NCI-H446 treated with DMSO at 0.1 percent for 48 hours (cell line): ENCODE results near the gene IFRD2.

Source experiments
- DNase-seq: peaks from one replicate; lab custom pipeline; 2025; lab: John Stamatoyannopoulos, UW

Gene IFRD2

GRCh38 chr3:50302095-50303012 is 10.1 kb upstream of the IFRD2 start:
- DNase-seq: no peak

- no peak for DNase-seq
Observed at GRCh38 chr3:50300681-50301254, 8.5 kb upstream of the IFRD2 start.

DNA sequence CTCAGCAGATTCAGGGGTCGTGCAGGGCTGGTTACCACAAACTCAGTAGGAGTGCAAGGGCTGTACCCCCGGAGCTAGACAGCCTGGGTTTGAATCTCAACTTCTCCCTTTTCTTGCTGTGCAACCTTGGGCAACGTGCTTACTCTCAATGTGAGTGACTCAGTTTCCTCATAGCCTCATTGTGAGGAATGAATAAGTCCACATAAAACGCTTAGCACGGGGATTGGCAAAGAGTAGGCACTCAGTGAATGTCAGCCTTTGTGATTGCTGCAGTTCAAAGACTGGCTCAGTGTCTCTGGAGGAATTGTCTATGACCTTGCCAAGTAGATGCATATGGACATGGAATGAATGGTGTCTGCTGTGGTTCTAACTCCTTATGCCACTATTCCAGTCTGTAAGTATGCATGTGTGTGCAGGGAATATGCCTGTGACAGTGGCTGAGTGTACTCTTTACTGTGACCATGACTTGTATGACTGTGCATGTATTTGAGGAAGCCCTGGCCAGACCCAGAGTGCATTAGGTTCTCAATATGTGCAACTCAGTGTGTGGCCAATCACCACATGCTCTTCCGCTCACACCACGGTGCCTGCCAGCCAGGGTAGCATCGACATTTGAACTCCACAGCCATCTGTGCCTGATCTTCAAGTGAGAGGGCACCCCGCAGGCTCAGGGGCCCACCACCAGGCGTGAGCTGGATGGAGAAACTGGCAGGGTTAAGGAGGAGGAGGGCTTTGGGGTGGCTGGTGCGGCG is 7.9 kb upstream of the IFRD2 start:
- peak; percentile 18 for DNase-seq

GRCh38 chr3:50299638-50299928 is 7.4 kb upstream of the IFRD2 start:
- no peak for DNase-seq

DNA sequence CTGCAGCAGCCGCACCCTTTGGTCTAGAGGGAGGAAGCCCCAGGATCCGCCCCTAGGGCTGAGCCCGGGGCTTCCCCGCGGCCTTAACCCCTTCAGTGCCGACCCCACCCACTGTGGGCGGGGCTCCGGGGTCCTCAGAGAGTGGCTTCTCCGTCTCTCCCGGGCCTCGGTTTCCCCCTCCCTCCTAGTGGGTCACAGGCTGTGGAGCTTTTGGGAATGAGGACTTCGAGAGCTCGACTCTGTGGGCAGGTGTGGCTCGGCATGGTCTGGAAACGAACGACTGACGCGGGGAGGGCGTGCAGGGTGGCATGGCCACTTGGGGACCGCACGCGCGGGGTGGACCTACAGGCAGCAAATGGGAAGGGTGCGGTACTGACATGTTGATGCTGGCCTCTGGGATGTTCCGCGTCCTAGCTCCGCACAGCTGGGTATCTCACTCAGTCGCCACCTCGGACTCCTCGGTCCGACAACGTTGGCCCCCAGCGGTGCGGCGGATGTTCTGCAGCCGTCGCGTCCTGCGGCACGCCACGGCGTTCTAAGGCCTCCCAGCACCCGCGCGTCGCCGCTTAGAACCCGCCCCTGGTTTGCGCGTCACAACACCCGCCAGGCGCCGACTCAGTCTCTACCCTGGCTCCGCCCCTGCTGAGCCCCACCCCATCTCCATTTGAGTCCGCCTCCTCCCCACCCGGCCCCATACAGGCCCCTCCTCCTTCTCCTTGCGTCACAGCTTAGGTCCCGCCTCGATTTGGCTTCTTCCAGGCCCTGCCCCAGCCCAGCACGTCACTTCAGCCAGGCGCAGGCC is 6.8 kb upstream of the IFRD2 start, which contains the start of the genes HYAL3 and NAA80:
TSS of gene HYAL3 (minus strand) at position 570 of the 802 bp plus-strand sequence. CDS start 3,803 bp downstream, outside the sequence.
TSS of gene NAA80 (minus strand) at position 570 of the 802 bp plus-strand sequence. CDS start 1,942 bp downstream, outside the sequence.
- DNase-seq: peak; percentile 96

DNA sequence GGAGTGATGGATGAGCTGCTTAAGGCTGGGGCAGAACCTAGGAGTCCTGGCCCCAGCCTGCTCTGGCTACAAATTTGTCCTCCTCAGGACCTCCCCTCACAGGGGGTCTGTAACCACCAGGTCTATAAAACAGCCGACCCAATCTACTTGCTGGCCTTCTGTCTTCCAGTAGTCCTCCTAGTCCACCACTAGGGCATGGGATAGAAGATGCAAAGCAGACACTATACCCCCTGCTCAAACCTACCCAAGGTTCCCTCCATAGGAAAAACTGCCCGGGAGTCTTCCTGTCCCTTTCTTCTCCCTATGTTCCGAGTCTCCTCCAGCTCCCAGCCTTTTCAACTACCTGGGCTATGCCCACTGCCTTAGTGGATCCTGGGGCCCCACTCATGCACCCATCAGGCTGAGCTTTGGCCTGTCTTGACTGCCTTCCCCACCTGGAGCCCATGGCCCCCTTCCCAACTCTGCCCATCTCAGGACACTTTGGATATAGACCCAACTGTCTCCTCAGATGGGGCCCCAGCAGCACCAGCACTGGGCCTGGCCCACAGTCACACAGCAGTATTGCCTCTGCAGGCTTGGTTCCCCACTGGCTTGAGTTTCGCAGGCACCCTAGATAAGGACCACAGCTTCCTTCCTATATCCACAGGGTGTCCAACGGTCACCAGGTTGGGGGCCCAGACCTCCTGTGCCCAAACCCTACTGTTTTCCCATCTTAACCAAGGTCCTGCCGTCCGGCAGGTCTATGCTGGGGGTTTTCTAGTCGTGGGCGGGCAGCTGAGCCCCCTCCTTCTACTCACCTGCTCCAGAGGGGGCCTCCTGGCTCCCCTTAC is 5.9 kb upstream of the IFRD2 start:
- no peak for DNase-seq

- no peak for DNase-seq
Observed at GRCh38 chr3:50297384-50297775, 5.2 kb upstream of the IFRD2 start.

DNA sequence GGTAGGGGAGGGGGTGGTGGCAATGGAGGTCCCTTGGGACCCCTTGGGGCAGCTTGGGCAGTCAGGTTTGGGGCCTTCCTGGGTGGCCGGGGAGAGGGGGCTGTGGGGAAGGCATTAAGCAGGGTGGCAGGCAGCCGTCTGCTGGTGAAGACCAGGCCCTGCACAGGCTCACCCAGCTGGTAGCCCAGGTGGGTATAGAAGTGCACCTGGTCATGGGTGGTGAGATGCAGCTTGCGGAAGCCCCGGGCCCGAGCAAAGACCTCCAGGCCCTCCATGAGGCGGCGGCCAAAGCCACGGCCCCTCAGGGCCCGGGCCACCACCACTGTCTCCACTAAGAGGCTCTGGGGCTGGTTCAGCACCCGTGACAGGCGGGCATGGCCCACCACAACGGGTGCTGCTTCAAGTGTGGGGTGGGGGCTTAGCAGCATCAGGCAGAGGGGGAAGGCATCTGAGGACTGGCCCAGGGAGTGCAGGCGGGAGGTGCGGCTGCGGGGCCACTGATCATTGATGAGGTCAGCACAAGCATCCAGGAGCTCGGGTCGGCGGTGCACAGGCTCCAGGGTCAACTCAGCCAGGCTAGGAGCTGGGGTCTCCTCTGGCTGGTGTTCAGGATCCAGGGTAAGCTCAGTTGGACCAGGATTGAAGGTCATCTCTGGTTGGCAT is 4.6 kb upstream of the IFRD2 start:
- no peak for DNase-seq

- DNase-seq: no peak
Observed at GRCh38 chr3:50295553-50296431, 3.6 kb upstream of the IFRD2 start.

- no peak for DNase-seq
Observed at GRCh38 chr3:50294492-50295403, 2.5 kb upstream of the IFRD2 start.

GRCh38 chr3:50294089-50294488 is 1.9 kb upstream of the IFRD2 start:
- no peak for DNase-seq

DNA sequence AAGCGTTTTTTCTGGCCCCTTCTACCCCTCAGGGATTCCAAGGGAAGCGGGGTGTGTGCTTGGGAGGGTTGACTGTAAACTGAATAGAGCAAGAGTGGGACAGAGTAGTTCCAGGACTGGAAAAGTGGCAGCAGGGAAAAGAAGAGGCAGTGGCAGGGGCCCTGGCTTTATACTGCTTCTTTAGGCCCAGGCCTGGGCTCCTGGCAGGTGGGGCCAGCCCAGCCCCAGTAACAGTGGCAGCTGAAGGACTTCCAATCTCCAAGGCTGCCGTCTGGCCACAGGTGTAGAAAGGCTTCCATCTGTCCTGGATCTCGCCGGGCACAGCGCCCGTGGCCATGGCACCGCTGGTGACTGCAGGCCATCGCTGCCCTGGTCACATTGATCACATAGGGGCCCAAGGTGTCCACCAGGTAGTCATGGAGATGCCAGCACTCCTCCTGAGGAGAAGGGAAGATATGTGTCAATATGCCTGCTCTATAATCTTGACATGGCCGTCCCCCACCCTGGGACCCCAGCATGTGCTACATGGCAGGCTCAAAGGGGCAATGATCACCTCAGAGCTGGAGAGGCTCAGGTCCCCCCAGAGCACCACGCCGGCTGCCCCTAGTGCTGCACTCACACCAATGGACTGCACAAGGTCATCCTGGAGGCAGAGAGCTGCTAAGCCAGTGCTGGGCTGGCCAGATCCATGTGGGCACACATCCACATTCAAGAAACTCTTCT is 1.0 kb upstream of the IFRD2 start:
- no peak for DNase-seq

GRCh38 chr3:50290161-50290641 is 2.0 kb downstream of the IFRD2 start:
- no peak for DNase-seq

DNA sequence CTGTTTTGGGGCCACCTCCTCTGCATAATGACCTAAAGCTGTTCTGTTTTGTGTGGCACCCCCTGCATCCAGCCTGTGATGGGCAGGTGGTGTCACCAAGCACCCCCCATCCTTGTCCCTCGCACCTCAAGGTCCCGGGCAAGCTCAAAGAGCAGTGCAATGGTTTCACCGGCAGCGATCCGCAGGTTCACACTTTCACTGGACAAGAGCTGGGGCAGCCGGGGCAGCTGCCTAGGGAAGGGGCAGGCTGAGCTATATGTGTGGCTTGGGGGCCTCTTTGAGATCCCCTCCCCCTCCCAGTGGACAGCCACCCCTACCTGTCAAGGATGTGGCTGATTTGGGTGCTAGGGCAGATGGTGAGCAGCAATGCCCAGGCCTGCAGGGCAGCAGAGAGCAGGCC is 3.1 kb downstream of the IFRD2 start:
- DNase-seq: no peak

DNA sequence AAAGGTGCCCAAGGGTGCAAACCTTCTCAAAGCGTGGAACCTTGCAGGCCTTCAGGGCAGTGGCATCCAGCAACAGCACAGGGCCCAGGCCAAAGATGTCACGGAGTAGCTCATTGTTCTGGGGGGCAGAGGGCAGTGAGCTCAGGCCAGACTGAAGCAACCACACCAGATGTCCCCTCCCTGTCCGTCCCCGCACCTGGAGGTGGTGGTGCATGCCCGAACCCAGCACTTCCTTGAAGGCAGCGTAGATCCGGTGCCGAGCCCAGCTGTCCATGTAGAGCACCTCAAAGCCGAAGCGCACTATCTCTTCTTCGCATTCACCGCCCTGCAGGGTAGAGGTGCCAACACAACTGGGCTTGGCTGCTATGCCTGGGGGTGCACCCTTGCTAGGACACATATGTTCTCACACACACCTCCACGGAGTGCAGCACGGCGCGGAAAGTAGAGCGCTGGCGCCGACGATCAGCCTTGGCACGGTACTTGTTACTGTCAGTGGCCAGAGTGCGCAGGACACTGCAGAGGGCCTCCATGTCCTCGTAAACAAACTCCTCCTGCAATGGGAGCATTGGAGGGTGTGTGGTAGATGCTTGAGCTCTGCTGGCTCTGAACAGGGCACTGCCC is 3.7 kb downstream of the IFRD2 start:
- DNase-seq: no peak

DNA sequence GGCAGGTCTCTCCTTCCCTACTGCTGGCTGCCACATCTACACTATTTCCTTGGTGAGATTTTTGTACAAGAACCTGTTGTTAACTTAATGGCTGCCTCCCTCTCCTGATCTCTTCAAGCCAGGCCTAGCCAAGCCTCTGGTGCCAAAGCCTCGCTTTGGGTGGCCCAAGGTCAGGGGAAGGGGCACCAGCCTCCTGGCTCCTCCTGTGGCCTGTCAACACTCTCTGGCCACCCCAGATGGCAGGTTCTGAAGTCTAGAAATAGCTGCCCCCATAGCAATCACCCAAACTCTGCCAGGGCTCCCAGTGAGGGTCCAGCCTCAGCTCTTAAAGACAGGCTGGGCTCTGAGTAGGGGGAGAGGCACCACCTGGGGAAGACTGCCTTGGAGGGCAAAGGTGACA is 5.0 kb downstream of the IFRD2 start:
- no peak for DNase-seq
